DMS79 treated with DMSO at 0.1 percent for 48 hours (cell line): ENCODE measurements around the gene SYNGR3.
A peak's percentile ranks its signal among the peaks of the same experiment; 100 is the strongest.
"Not testable (repeated sequence)": the region's sequence is repeated elsewhere in the genome, so short reads cannot be mapped to it uniquely, and the experiment has no call there.

Experiments
- DNase-seq: peaks from one replicate; lab custom pipeline; 2025; lab: John Stamatoyannopoulos, UW

SYNGR3 gene

GRCh38 chr16:2029350-2029749, 39.6 kb downstream of the SYNGR3 start:
- DNase-seq = no peak

GRCh38 chr16:2030036-2030435, 40.3 kb downstream of the SYNGR3 start:
- no peak for DNase-seq

- DNase-seq = no peak
Observed at GRCh38 chr16:2031081-2031577, 41.4 kb downstream of the SYNGR3 start.

- DNase-seq = no peak
Observed at GRCh38 chr16:2032285-2033056, 42.7 kb downstream of the SYNGR3 start.

GRCh38 chr16:2033057-2033908, 43.5 kb downstream of the SYNGR3 start:
- no peak for DNase-seq

GRCh38 chr16:2033909-2034695, 44.3 kb downstream of the SYNGR3 start:
- DNase-seq = not testable (repeated sequence)

- DNase-seq = no peak
Observed at GRCh38 chr16:2034696-2035430, 45.1 kb downstream of the SYNGR3 start.

- DNase-seq = no peak
Observed at GRCh38 chr16:2035431-2036199, 45.8 kb downstream of the SYNGR3 start.

- no peak for DNase-seq
Observed at GRCh38 chr16:2036200-2036966, 46.6 kb downstream of the SYNGR3 start.

GRCh38 chr16:2037115-2037514, 47.3 kb downstream of the SYNGR3 start:
- no peak for DNase-seq

GRCh38 chr16:2037647-2038381, 48.0 kb downstream of the SYNGR3 start:
- DNase-seq = no peak

- DNase-seq = no peak
Observed at GRCh38 chr16:2038382-2039231, 48.8 kb downstream of the SYNGR3 start.

GRCh38 chr16:2039274-2040031, 49.7 kb downstream of the SYNGR3 start:
- no peak for DNase-seq

GRCh38 chr16:2040041-2040786, 50.4 kb downstream of the SYNGR3 start:
- no peak for DNase-seq

GRCh38 chr16:2040787-2041522, 51.2 kb downstream of the SYNGR3 start:
- peak; percentile 53 for DNase-seq
